Keratinocyte (primary cell): ENCODE measurements around the gene SNRPD1. TPM values are rescaled to one million over a fixed set of nuclear protein-coding genes. Genes with fewer than 3 reads are reported as not detected.

Source experiments
- DNase-seq: peaks from one replicate; pipeline ENCODE4 v3.0.0-alpha.2; 2011; ENCODE audit warnings: low read depth, missing footprints, low spot score
- FAIRE-seq: peaks from 2 replicates; lab custom pipeline; 2011; peaks lifted over from hg19 to GRCh38; lab: Jason Lieb, UNC
- H2AFZ ChIP-seq: 2 replicates; pipeline ENCODE4 v1.6.0; 2012; ENCODE audit warnings: low read length, control low read depth, inconsistent platforms; ENCODE audit not compliant: control insufficient read depth
- H3K27ac ChIP-seq: 2 replicates; pipeline ENCODE4 v1.5.1; 2011; ENCODE audit warnings: low read length; ENCODE audit not compliant: control insufficient read depth, insufficient read depth
- H3K27me3 ChIP-seq: 3 replicates; pipeline ENCODE4 v1.6.0; 2011; ENCODE audit warnings: low read length; ENCODE audit not compliant: control insufficient read depth, insufficient read depth; ENCODE audit errors: extremely low read depth
- H3K36me3 ChIP-seq, 2 experiments: 2 replicates in 1 of 2; 3 replicates in 1 of 2; pipeline ENCODE4 v1.5.1; 2011; ENCODE audit warnings: low read length in 2 of 2, mild to moderate bottlenecking in 1 of 2; ENCODE audit not compliant: control insufficient read depth in 2 of 2, insufficient read depth in 2 of 2; ENCODE audit errors: extremely low read depth in 1 of 2
- H3K4me1 ChIP-seq: 3 replicates; pipeline ENCODE4 v1.5.1; 2011; ENCODE audit warnings: low read length; ENCODE audit not compliant: control insufficient read depth, insufficient read depth; ENCODE audit errors: extremely low read depth
- H3K4me2 ChIP-seq: 3 replicates; pipeline ENCODE4 v1.6.0; 2011; ENCODE audit warnings: low read depth, low read length; ENCODE audit not compliant: control insufficient read depth, insufficient read depth; ENCODE audit errors: extremely low read depth
- H3K4me3 ChIP-seq, 3 experiments: fragments of 200-600 bp in 1 of 3; sonication (generic) in 1 of 3; 2 replicates in 2 of 3; 3 replicates in 1 of 3; pipeline ENCODE4 v1.5.1; 2011 to 2016; ENCODE audit warnings: low read length in 3 of 3, mild to moderate bottlenecking in 3 of 3, control low read depth in 2 of 3, inconsistent platforms in 1 of 3, low read depth in 1 of 3, mixed read lengths in 1 of 3, mixed run types in 1 of 3, moderate library complexity in 1 of 3; ENCODE audit not compliant: control insufficient read depth in 2 of 3, insufficient read depth in 2 of 3; ENCODE audit errors: extremely low read depth in 1 of 3
- H3K79me2 ChIP-seq: 2 replicates; pipeline ENCODE4 v1.6.0; 2012; ENCODE audit warnings: low read length; ENCODE audit not compliant: control insufficient read depth, insufficient read depth
- H3K9ac ChIP-seq: 3 replicates; pipeline ENCODE4 v1.6.0; 2011; ENCODE audit warnings: low read length; ENCODE audit not compliant: control insufficient read depth, insufficient read depth; ENCODE audit errors: extremely low read depth
- H3K9me1 ChIP-seq: 3 replicates; pipeline ENCODE4 v1.6.0; 2011; ENCODE audit warnings: low read length; ENCODE audit not compliant: control insufficient read depth, insufficient read depth; ENCODE audit errors: extremely low read depth
- H3K9me3 ChIP-seq: 2 replicates; pipeline ENCODE4 v1.5.1; 2012; ENCODE audit warnings: low read depth, low read length; ENCODE audit not compliant: control insufficient read depth
- H4K20me1 ChIP-seq: 3 replicates; pipeline ENCODE4 v1.6.0; 2011; ENCODE audit warnings: low read length; ENCODE audit not compliant: control insufficient read depth, insufficient read depth; ENCODE audit errors: extremely low read depth
- EZH2 ChIP-seq: IDR thresholded peaks from one replicate; pipeline ENCODE4 v1.6.1; 2012; ENCODE audit warnings: inconsistent platforms, mild to moderate bottlenecking, low read length, moderate library complexity
- dilution Hi-C: fragments of 300-500 bp; cut with MboI; formaldehyde crosslinking; loops from one replicate; pipeline ENCODE4 v1.7.0; 2020; ENCODE audit warnings: low sequenced_read_pairs; ENCODE audit not compliant: extremely low pct_ligation_motif_present
- polyA plus RNA-seq, 5 experiments: library from polyadenylated mRNA; depleted of rRNA in 3 of 5; stranded (reverse) in 3 of 5; stranded (forward) in 1 of 5; unstranded in 1 of 5; fragments of >200 nt; gene quantifications; 1 replicate in 1 of 5; 2 replicates in 3 of 5; 3 replicates in 1 of 5; pipeline versions ENCODE4 v1.2.1 to v1.2.3, GENCODE V29; 2011 to 2012; ENCODE audit warnings: missing spikeins in 2 of 5, low read depth in 1 of 5, low replicate concordance in 1 of 5
- TF ChIP-seq, protein P1 (sequence below), 3 experiments: IDR thresholded peaks in 1 of 3; conservative IDR thresholded peaks in 1 of 3; optimal IDR thresholded peaks in 1 of 3; 2 replicates in 2 of 3; 3 replicates in 1 of 3; pipeline versions ENCODE3 to v1.5.1; 2011; ENCODE audit warnings: low read length in 3 of 3, mild to moderate bottlenecking in 3 of 3, moderate library complexity in 2 of 3, control low read depth in 1 of 3, inconsistent platforms in 1 of 3; ENCODE audit not compliant: insufficient read depth in 2 of 3; ENCODE audit errors: extremely low read depth in 1 of 3

SNRPD1 gene
- polyA plus RNA-seq, 1 donor (not counting 4 experiments of a cell fraction or from before 2014, with no cell fraction given): 137 TPM

DNA sequence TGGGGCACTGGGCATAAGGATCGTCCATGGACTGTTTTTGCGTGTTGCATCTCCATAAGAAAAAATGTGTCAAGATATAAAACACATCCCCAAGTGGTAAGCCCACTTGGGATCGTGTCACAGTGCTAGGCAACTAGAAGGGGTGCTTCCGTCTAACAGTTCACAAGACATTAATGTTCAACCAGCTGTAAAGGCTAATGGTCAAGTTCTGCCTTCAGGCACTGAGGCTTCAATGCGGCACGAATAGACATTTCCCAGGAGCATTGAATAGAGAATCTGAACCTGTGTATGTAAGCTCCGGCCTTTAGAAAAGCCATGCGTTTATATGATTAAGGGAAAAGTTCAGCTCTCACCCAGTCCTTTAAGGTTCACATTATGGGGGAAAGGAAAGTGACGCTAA is 50.5 kb downstream of the SNRPD1 start:
- H3K27me3 ChIP-seq: no peaks in the 10 kb centered on the region
- H3K4me1 ChIP-seq: no peaks in the 10 kb centered on the region
- DNase-seq (no peak), FAIRE-seq (no peak)
- H3K36me3 ChIP-seq: peaks cover 0 to 3% of the 10 kb centered on the region in 2 experiments
- H3K9me1 ChIP-seq: no peaks in the 10 kb centered on the region
- H4K20me1 ChIP-seq: no peaks in the 10 kb centered on the region
- no peak overlapping the region for H3K4me3 ChIP-seq
- H3K79me2 ChIP-seq: no peaks in the 10 kb centered on the region
- H3K4me2 ChIP-seq: no peak overlapping the region
- TF ChIP-seq, protein P1, sequence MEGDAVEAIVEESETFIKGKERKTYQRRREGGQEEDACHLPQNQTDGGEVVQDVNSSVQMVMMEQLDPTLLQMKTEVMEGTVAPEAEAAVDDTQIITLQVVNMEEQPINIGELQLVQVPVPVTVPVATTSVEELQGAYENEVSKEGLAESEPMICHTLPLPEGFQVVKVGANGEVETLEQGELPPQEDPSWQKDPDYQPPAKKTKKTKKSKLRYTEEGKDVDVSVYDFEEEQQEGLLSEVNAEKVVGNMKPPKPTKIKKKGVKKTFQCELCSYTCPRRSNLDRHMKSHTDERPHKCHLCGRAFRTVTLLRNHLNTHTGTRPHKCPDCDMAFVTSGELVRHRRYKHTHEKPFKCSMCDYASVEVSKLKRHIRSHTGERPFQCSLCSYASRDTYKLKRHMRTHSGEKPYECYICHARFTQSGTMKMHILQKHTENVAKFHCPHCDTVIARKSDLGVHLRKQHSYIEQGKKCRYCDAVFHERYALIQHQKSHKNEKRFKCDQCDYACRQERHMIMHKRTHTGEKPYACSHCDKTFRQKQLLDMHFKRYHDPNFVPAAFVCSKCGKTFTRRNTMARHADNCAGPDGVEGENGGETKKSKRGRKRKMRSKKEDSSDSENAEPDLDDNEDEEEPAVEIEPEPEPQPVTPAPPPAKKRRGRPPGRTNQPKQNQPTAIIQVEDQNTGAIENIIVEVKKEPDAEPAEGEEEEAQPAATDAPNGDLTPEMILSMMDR (optimal IDR thresholded peaks at IDR 0.05 in 1 of 3, IDR thresholded peaks at IDR 0.05 in 1 of 3, conservative IDR thresholded peaks at IDR 0.05 in 1 of 3; ENCODE audit: extremely low read depth in 1 of 3, insufficient read depth in 2 of 3, low read length in 3 of 3): no peak
- no peak for TF ChIP-seq EZH2
- H3K27ac ChIP-seq: no peak overlapping the region
- H3K9me3 ChIP-seq: no peaks in the 10 kb centered on the region
- H2AFZ ChIP-seq: no peak overlapping the region
- no peak overlapping the region for H3K9ac ChIP-seq
- dilution Hi-C loops: no loop called here

DNA sequence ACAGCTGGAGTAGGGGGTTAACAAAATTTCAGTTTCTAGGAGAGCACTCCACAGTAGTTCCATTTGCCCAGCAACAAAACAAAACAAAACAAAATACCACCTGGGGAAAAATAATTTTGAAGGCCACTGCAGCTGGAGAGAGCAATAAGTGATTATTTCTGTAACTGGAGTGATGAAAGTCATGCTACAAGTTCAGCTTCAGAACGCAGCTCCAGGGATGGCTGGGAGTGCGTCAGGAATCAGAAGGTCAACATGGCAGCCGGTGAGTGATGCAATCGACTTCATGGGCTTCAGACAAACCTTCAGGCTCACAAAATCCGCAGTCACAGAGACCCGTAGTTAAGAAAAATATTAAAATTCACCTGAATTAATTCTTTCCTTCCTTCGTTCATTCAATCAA is 51.5 kb downstream of the SNRPD1 start:
- H3K4me2 ChIP-seq: no peak overlapping the region
- no peak for FAIRE-seq
- no peak for DNase-seq
- no peaks in the 10 kb centered on the region for H3K9me1 ChIP-seq
- H3K27me3 ChIP-seq: no peaks in the 10 kb centered on the region
- no peaks in the 10 kb centered on the region for H3K79me2 ChIP-seq
- H2AFZ ChIP-seq: no peak overlapping the region
- peaks cover 4% of the 10 kb centered on the region for H3K4me1 ChIP-seq
- H3K9me3 ChIP-seq: no peaks in the 10 kb centered on the region
- H4K20me1 ChIP-seq: no peaks in the 10 kb centered on the region
- dilution Hi-C loops: no loop called here
- peaks cover 0 to 3% of the 10 kb centered on the region in 2 experiments for H3K36me3 ChIP-seq
- H3K9ac ChIP-seq: no peak overlapping the region
- TF ChIP-seq EZH2: no peak
- TF ChIP-seq, protein P1 (optimal IDR thresholded peaks at IDR 0.05 in 1 of 3, IDR thresholded peaks at IDR 0.05 in 1 of 3, conservative IDR thresholded peaks at IDR 0.05 in 1 of 3; ENCODE audit: extremely low read depth in 1 of 3, insufficient read depth in 2 of 3, low read length in 3 of 3): no peak
- H3K27ac ChIP-seq: no peak overlapping the region
- H3K4me3 ChIP-seq: no peak overlapping the region
